ENCODE results near the gene HTRA3. TPM values are rescaled to one million over a fixed set of nuclear protein-coding genes. Genes with fewer than 3 reads are reported as not detected.

Gene HTRA3
- total and polyA plus RNA-seq, 4 donors, result 0.36 to 1.2 (median 1.1) TPM

GRCh38 chr4:8310306-8310705 lies 40.8 kb downstream of the HTRA3 start:
- H3K4me1 ChIP-seq (ENCODE audit: control insufficient read depth in 4 of 4, insufficient read depth in 4 of 4, low read length in 3 of 4), result no peaks in the 10 kb centered on the region
- H3K9ac ChIP-seq (ENCODE audit: low read depth in 1 of 2, low read length in 2 of 2), result no peak overlapping the region
- H3K9me3 ChIP-seq (ENCODE audit: control insufficient read depth in 4 of 4, low read length in 3 of 4), result peaks cover 0 to 7% (median 0%) of the 10 kb centered on the region in 4 donors
- 78% methylated on average over 10 of the region's 10 CpGs for WGBS
- no peak for DNase-seq (ENCODE audit: low spot score)
- H3K27me3 ChIP-seq (ENCODE audit: control insufficient read depth in 4 of 4, insufficient read depth in 4 of 4, low read length in 3 of 4), result peaks cover 0 to 3% (median 0%) of the 10 kb centered on the region in 4 donors
- no peak overlapping the region for H3K27ac ChIP-seq (ENCODE audit: low read depth in 1 of 2, low read length in 2 of 2)
- H3K36me3 ChIP-seq (ENCODE audit: control insufficient read depth in 4 of 4, insufficient read depth in 3 of 4, low read depth in 1 of 4, low read length in 3 of 4), result no peaks in the 10 kb centered on the region
- H3K4me3 ChIP-seq (ENCODE audit: low read depth in 1 of 3, low read length in 3 of 3), result no peak overlapping the region
- TF ChIP-seq ATF3 (IDR thresholded peaks at IDR 0.05) (no peak), JUND (IDR thresholded peaks at IDR 0.05) (no peak), HNF4A (conservative IDR thresholded peaks at IDR 0.05) (no peak), CTCF (IDR thresholded peaks at IDR 0.05; ENCODE audit: low read depth, low read length, missing input control) (no peak), ZBTB33 (IDR thresholded peaks at IDR 0.05) (no peak)

GRCh38 chr4:8311101-8312068 lies 41.8 kb downstream of the HTRA3 start:
- peaks cover 0 to 3% (median 0%) of the 10 kb centered on the region in 4 donors for H3K27me3 ChIP-seq (ENCODE audit: control insufficient read depth in 4 of 4, insufficient read depth in 4 of 4, low read length in 3 of 4)
- 68% methylated on average over 13 of the region's 13 CpGs for WGBS
- no peaks in the 10 kb centered on the region for H3K36me3 ChIP-seq (ENCODE audit: control insufficient read depth in 4 of 4, insufficient read depth in 3 of 4, low read depth in 1 of 4, low read length in 3 of 4)
- H3K9me3 ChIP-seq (ENCODE audit: control insufficient read depth in 4 of 4, low read length in 3 of 4), result peaks cover 0 to 7% (median 0%) of the 10 kb centered on the region in 4 donors
- peaks cover 0 to 4% (median 0%) of the 10 kb centered on the region in 4 donors for H3K4me1 ChIP-seq (ENCODE audit: control insufficient read depth in 4 of 4, insufficient read depth in 4 of 4, low read length in 3 of 4)
- no peak overlapping the region for H3K9ac ChIP-seq (ENCODE audit: low read depth in 1 of 2, low read length in 2 of 2)
- no peak overlapping the region for H3K4me3 ChIP-seq (ENCODE audit: low read depth in 1 of 3, low read length in 3 of 3)
- H3K27ac ChIP-seq (ENCODE audit: low read depth in 1 of 2, low read length in 2 of 2), result no peak overlapping the region
- no peak for DNase-seq (ENCODE audit: low spot score)
- TF ChIP-seq RXRA (IDR thresholded peaks at IDR 0.05) (no peak), REST (IDR thresholded peaks at IDR 0.05) (no peak), HNF4G (IDR thresholded peaks at IDR 0.05) (no peak), JUND (IDR thresholded peaks at IDR 0.05) (no peak), MAX (IDR thresholded peaks at IDR 0.05) (no peak), RAD21 (IDR thresholded peaks at IDR 0.05) (no peak), TAF1 (conservative IDR thresholded peaks at IDR 0.05) (no peak), FOXA2 (IDR thresholded peaks at IDR 0.05) (no peak), ZBTB33 (IDR thresholded peaks at IDR 0.05) (no peak)

Data from liver (tissue), 9 donors.